Spinal cord (tissue), 10 donors: ENCODE data around the gene MTF1. TPM values are rescaled to one million over a fixed set of nuclear protein-coding genes. Genes with fewer than 3 reads are reported as not detected.

Source experiments
- DNase-seq, 6 donors: peaks; one replicate each; pipeline versions ENCODE4 v3.0.0 to v3.0.0-alpha.2; 2013 to 2015; ENCODE audit warnings: low spot score in 6 of 6, low read depth in 4 of 6
- H3K27ac ChIP-seq: one replicate; pipeline ENCODE4 v1.5.1; 2013; ENCODE audit warnings: low read depth, low read length, control low read depth
- H3K27me3 ChIP-seq: one replicate; pipeline ENCODE4 v1.6.1; 2013; ENCODE audit warnings: low read length; ENCODE audit not compliant: control insufficient read depth, insufficient read depth
- H3K36me3 ChIP-seq: one replicate; pipeline ENCODE4 v1.6.1; 2013; ENCODE audit warnings: low read length; ENCODE audit not compliant: control insufficient read depth, insufficient read depth
- H3K4me1 ChIP-seq: one replicate; pipeline ENCODE4 v1.6.1; 2013; ENCODE audit warnings: low read length; ENCODE audit not compliant: control insufficient read depth, insufficient read depth
- H3K4me3 ChIP-seq: one replicate; pipeline ENCODE4 v1.5.1; 2013; ENCODE audit warnings: low read depth, low read length, control low read depth
- H3K9me3 ChIP-seq: one replicate; pipeline ENCODE4 v1.6.1; 2013; ENCODE audit warnings: low read length; ENCODE audit not compliant: control insufficient read depth, insufficient read depth
- WGBS: methylation state at CpG from one replicate; pipeline ENCODE4 v1.1.5; 2013; ENCODE audit warnings: missing lambda C conversion rate; ENCODE audit not compliant: insufficient coverage; 5-methylcytosine and 5-hydroxymethylcytosine counted together
- polyA plus RNA-seq, 2 donors: library from polyadenylated mRNA; unstranded; fragments of 120-200 nt; gene quantifications; one replicate each; pipeline ENCODE4 v1.2.1, GENCODE V29; 2013; ENCODE audit not compliant: insufficient read length in 2 of 2
- small RNA-seq: library from RNA; depleted of rRNA; stranded (forward); fragments of <200 nt; gene quantifications from one replicate; pipeline ENCODE3, GENCODE V24; 2014; ENCODE audit warnings: low replicate concordance
- total RNA-seq, 2 donors: library from RNA; depleted of rRNA in 1 of 2; stranded (reverse); fragments of 120-200 nt in 1 of 2; fragments of >200 nt in 1 of 2; gene quantifications; one replicate each; pipeline versions ENCODE4 v1.2.3 to v1.2.4, GENCODE V29; 2013 to 2014
- donor health status: healthy.

MTF1 gene
- total and polyA plus RNA-seq, 4 donors, result 3.1 to 8.6 (median 5.9) TPM

DNA sequence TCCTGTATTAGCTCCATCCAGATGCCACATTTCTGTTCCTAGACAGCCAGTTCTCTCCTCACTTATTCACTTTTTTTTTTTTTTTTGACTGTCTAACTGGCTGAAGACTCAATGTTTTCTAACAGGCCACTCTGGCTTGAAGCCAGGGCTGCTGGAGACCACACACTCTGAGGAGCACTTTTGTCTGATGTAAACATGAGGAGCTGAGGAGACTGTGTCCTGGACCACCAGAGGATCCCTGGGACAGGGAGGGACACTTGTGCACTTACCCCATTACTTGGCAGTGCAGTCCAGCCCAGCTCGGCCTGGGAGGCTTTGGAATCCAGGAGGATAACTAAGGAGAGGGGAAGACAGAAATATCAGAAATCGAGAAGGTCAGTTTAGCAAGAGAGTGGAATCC lies 96.9 kb downstream of the MTF1 start:
- Histone ChIP-seq H3K9me3 (no peaks in the 10 kb centered on the region), H3K27ac (no peak overlapping the region), H3K27me3 (peaks cover 66% of the 10 kb centered on the region), H3K36me3 (peaks cover 10% of the 10 kb centered on the region), H3K4me3 (no peak overlapping the region), H3K4me1 (peaks cover 33% of the 10 kb centered on the region)
- no peak for DNase-seq
- 63% methylated on average over 1 of the region's 2 CpGs for WGBS

GRCh38 chr1:37761416-37762095 lies 97.8 kb downstream of the MTF1 start:
- Histone ChIP-seq H3K36me3 (peaks cover 10% of the 10 kb centered on the region), H3K27me3 (peaks cover 63% of the 10 kb centered on the region), H3K4me1 (peaks cover 33% of the 10 kb centered on the region), H3K27ac (no peak overlapping the region), H3K9me3 (no peaks in the 10 kb centered on the region), H3K4me3 (no peak overlapping the region)
- WGBS, result 51% methylated on average over 68 of the region's 68 CpGs
- peak in 1 of 6 donors; percentile 27 for DNase-seq

Small RNA genes within 50 kb of the gene (small RNA-seq; reads per million reads assigned to genes)
- not detected for gene RF00092
- gene RNU6-584P, result not detected

Other genes with a start within 250 kb of the MTF1 start
- gene RSPO1, start 224.7 kb downstream of the MTF1 start, total RNA-seq, result under 1 TPM in 1 of 2 donors, not detected in 1; 0.06 TPM
- under 1 TPM; 0.27 to 0.29 TPM for gene RSPO1, start 224.7 kb downstream of the MTF1 start, polyA plus RNA-seq
- 1 to 10 TPM; 2.2 to 2.5 TPM for gene CDCA8, start 167.1 kb downstream of the MTF1 start, total RNA-seq
- 1 to 10 TPM; 7.9 to 8.1 TPM for gene CDCA8, start 167.1 kb downstream of the MTF1 start, polyA plus RNA-seq
- gene EPHA10, start 94.5 kb downstream of the MTF1 start, total RNA-seq, result 1 to 10 TPM; 4.8 to 9.6 TPM
- gene EPHA10, start 94.5 kb downstream of the MTF1 start, polyA plus RNA-seq, result 10 to 100 TPM; 12.6 to 21.9 TPM
- 10 to 100 TPM; 15.0 to 30.8 TPM for gene MANEAL, start 65.7 kb downstream of the MTF1 start, total RNA-seq
- gene MANEAL, start 65.7 kb downstream of the MTF1 start, polyA plus RNA-seq, result 10 to 100 TPM; 50.9 to 53.7 TPM
- gene C1orf122, start 51.8 kb downstream of the MTF1 start, total RNA-seq, result 10 to 100 TPM; 19.5 to 72.6 TPM
- gene C1orf122, start 51.8 kb downstream of the MTF1 start, polyA plus RNA-seq, result 100 to 1,000 TPM; 107 to 110 TPM
- gene YRDC, start 51.4 kb downstream of the MTF1 start, total RNA-seq, result 10 to 100 TPM; 11.6 TPM
- gene YRDC, start 51.4 kb downstream of the MTF1 start, polyA plus RNA-seq, result 10 to 100 TPM; 17.0 TPM
- gene INPP5B, start 87.5 kb upstream of the MTF1 start, total RNA-seq, result 10 to 100 TPM; 18.4 to 26.6 TPM
- 10 to 100 TPM; 11.5 to 24.3 TPM for gene INPP5B, start 87.5 kb upstream of the MTF1 start, polyA plus RNA-seq
- 10 to 100 TPM; 65.1 to 74.6 TPM for gene SF3A3, start 130.4 kb upstream of the MTF1 start, total RNA-seq
- 10 to 100 TPM; 53.5 to 60.5 TPM for gene SF3A3, start 130.4 kb upstream of the MTF1 start, polyA plus RNA-seq
- 10 to 100 TPM in 1 of 2 donors, 1 to 10 TPM in 1; 8.0 to 23.3 TPM for gene FHL3, start 145.9 kb upstream of the MTF1 start, total RNA-seq
- gene FHL3, start 145.9 kb upstream of the MTF1 start, polyA plus RNA-seq, result 10 to 100 TPM; 16.1 to 17.6 TPM
- 10 to 100 TPM; 43.5 to 46.6 TPM for gene UTP11, start 153.1 kb upstream of the MTF1 start, total RNA-seq
- 10 to 100 TPM; 30.6 to 39.7 TPM for gene UTP11, start 153.1 kb upstream of the MTF1 start, polyA plus RNA-seq
- 1 to 10 TPM; 2.3 to 3.0 TPM for gene POU3F1, start 187.2 kb upstream of the MTF1 start, total RNA-seq
- gene POU3F1, start 187.2 kb upstream of the MTF1 start, polyA plus RNA-seq, result 1 to 10 TPM; 3.3 to 4.9 TPM